Adipose tissue (tissue), 3 donors: ENCODE data around the gene ZNF467. TPM values are rescaled to one million over a fixed set of nuclear protein-coding genes. Genes with fewer than 3 reads are reported as not detected.

Experiments
- H3K27ac ChIP-seq: one replicate; pipeline ENCODE4 v1.5.1; 2013; ENCODE audit warnings: low read depth, low read length
- WGBS, 3 donors: extraction: QIAGEN DNeasy Blood & Tissue Kit; methylation state at CpG; one replicate each; pipeline ENCODE4 v1.1.7; 2013; 5-methylcytosine and 5-hydroxymethylcytosine counted together
- polyA plus RNA-seq, 3 donors: library from polyadenylated mRNA; stranded (reverse); fragments of 200-250 nt; gene quantifications; one replicate each; pipeline ENCODE4 v1.2.3, GENCODE V29; 2013
- donor health status: healthy with polysubstance abuse.
- donor health status: Bipolar disorder and iron deficiency.
- donor health status: healthy.

Gene ZNF467
- polyA plus RNA-seq, 3 donors = 6.2 to 17.1 (median 16.9) TPM

DNA sequence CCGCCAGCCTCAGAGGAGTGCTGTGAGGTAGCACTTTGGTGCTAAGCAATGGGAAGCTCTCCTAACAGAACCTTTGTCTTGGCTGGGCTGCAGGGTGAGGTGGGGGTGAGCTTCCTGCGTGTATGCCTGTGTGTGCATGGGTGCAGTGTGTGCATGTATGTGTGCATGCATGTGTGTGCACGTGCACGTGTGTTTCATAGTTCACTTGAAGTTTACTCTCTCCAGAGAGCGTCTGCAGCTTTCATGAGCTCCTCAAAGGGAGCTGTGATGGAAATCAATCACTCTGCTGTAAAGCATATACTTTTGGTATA, 4.9 kb upstream of the ZNF467 start:
- WGBS, 3 donors = 57 to 70% (median 67%) methylated on average over 5 of the region's 5 CpGs
- no peak overlapping the region for H3K27ac ChIP-seq

DNA sequence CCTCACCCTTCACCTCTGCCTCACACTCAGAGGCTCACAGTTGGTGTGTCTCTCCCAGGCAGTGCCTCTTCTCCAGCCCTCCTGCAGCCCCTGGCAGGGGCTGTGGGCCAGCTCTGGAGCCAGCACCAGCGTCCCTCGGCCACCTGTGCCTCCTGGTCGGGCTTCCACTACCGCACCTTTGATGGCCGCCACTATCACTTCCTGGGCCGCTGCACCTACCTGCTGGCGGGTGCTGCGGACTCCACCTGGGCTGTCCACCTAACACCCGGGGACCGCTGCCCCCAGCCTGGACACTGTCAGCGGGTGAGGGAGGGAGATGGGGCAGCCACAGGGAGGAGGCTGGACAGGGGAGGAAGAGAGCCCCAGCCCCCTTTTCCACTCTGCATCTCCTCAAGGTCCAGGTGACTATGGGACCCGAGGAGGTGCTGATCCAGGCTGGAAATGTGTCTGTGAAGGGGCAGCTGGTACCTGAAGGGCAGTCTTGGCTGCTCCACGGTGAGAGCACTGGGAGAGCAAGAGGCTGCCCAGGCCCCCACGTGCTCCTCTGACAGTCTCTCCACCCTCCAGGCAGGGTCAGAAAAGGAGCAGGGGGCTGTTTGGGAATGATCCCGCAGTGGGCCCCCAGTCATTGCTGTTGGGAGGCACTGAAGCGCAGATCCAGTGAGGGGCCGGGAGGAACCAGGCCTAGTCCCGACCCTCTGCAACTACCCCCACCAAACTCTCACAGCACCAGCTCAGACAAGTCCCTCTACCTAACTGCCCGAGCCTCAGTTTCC, 4.4 kb upstream of the ZNF467 start:
- WGBS, 3 donors = 61 to 83% (median 81%) methylated on average over 19 of the region's 19 CpGs
- no peak overlapping the region for H3K27ac ChIP-seq

- WGBS, 3 donors = 64 to 76% (median 68%) methylated on average over 13 of the region's 13 CpGs
- no peak overlapping the region for H3K27ac ChIP-seq
These were observed 3.5 kb upstream of the ZNF467 start for GRCh38 chr7:149776848-149777407.

DNA sequence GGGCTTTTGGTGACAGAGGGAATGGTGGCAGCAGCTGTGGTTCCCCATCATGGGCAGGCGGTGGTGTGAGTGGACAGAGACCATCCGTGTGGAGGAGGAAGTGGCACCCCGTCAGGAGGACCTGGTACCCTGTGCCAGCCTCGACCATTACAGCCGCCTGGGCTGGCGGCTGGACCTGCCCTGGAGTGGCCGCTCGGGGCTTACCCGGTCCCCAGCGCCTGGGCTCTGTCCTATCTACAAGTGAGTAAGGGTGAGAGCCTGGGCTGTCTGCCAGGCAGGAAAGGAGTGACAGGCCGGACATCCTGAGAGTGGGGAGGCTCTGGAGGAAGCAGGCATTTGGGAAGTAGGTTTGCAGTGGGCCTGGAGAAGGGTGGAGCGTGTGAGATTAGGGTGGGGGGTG, 2.9 kb upstream of the ZNF467 start:
- WGBS, 3 donors = 8 to 13% (median 9%) methylated on average over 11 to 12 of the region's 12 CpGs
- H3K27ac ChIP-seq = no peak overlapping the region

DNA sequence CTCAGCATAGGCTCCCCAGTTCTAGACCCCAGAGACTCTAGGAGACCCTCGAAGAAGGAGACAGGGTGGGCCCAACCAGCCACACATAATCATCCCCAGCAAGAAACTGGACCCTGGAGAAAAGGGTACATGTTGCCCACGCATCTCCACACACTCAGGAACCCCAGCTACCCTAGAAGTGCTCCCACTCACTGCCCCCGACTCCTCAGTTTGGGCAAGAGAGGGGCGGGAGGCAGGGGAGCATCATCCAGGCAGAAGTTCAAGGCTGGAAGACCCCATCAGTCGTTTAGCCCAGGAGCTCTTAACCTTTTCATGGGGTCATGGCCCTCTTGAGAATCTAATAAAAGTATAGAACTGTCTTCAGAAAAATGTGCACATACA, 1.8 kb upstream of the ZNF467 start:
- WGBS, 3 donors = 53 to 63% (median 63%) methylated on average over 5 of the region's 5 CpGs
- no peak overlapping the region for H3K27ac ChIP-seq

GRCh38 chr7:149774237-149775175, 1.1 kb upstream of the ZNF467 start:
- 36 to 49% (median 38%) methylated on average over 27 of the region's 27 CpGs for WGBS, 3 donors
- no peak overlapping the region for H3K27ac ChIP-seq

- 1% methylated on average over 43 to 55 of the region's 55 CpGs for WGBS, 3 donors
- no peak overlapping the region for H3K27ac ChIP-seq
These were observed 393 bp downstream of the ZNF467 start for GRCh38 chr7:149772956-149773434.

DNA sequence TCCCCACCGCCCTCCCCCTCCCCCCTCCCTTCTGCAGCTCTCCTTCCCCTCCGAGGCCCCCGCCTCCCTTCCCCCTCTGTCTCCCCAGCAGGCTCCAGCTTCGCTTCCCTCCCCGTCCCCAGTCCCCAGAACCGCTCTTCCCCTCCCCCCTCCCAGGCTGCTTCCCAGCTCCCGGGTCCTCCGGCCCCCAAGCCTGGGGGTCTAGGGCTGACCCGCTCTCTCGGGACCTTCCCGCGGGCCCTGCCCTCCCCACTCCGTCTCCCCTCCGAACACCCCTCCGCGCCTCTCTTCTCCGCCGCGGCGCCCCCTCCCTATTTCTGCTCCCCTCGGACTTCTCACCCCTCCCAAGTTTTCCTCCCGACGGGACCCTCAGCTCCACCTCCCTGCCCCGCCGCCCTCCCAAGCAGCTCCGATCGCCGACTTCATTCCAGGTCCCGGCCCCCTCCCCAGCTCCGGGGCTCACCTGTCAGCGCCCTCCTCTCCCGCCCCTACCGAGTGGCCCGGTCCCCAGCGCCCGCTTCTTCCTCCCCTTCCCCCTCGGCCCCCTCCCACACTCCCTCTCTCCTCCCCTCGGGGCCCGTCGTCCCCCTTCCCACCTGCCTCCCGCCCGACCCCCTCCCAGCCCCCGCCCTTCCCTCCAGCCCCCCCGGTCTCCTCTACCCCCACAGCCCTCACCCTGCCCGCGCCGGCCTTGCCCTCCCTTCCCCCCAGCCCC, 990 bp downstream of the ZNF467 start:
- no peak overlapping the region for H3K27ac ChIP-seq
- WGBS, 3 donors = 1 to 3% (median 2%) methylated on average over 36 to 47 of the region's 47 CpGs

DNA sequence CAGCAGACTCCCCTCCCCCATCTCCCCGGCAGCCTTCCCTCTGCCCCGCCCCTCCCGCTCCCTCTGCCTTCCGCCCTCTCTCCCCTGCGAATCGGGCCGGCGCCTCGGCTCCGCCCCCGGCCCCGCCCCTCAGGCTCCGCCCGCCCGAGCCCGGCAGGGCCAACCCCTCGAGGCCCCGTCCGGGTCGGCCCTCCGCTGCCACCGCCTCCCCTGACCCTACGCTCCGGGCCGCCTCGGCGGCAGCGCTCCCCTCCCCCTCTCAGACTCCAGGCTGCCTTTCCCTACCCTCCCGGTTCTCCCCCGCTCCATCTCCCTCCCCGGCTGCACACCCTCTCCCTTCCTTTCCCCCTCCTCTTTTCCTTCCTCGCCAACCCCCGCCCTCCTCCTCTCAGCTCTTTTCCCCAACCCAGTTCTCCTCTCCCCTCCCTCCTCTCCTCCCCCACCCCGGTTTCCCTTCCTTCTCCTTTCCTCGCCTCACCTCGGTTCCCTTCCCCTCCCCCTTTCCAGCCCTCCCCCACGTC, 1.6 kb downstream of the ZNF467 start:
- WGBS, 3 donors = 2 to 3% (median 2%) methylated on average over 12 to 33 of the region's 37 CpGs
- no peak overlapping the region for H3K27ac ChIP-seq

DNA sequence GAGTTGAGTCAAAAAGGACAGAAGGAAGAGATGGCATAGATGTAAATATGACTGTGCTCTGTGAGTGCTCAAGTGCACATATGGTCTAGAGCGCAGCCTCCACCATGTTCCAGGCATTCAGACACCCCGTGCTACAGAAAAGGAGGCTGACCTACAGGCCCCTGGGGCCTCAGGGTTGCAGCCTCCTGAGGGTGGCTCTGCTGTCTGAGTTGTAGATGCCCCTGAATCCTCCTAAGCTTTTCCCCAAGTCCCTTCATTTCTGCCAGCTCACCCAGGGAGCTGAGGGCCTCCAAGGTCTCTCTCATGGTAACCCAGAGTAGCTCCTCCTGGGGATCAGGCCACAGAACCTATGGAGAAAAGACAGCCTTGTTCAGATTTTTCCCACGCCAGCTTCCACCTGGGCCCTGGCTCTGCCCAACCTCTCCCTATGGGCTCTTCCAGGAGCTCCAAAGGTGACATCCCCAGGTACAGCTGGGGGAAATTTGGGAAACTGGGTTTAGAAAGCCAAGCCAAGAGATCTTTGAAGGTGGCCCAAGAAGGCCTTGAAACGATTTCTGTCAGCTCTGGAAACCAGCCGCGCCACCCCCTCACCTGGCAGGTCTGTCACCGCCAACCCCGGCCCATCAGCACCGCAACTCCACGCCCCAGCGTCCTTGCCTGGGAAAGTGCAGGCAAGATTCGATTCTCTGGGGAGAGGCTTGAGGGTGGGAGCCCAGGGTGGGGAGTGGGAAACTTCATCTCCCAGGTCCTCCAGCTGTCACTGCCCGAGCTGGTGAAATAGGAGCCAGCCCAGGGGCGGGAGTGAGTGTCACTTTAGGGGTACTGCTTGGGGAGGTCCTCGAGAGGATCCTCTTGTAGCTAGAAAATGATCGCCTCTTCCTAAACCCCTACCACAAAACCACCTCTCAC, 2.4 kb downstream of the ZNF467 start:
- H3K27ac ChIP-seq = no peak overlapping the region
- WGBS, 3 donors = 26 to 51% (median 51%) methylated on average over 16 of the region's 16 CpGs

DNA sequence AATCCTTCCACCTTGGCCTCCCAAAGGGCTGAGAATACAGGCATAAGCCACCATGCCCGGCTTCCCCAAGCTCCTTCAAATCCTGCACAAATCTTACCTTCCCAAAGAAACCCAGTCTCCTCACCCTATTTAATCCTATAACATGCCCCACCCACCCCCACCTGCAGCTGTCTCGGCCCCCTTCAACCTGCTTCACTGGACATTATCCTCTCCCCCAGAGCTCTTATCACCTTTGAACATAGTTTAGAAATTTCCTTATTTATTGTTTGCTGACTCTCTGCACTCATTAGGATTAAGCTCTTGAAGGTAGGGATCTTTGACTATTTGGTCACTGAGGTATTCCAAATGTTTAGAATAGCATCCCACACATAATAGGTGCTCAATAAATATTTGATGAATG, 3.5 kb downstream of the ZNF467 start:
- WGBS, 3 donors = 94 to 100% (median 95%) methylated on average over 2 of the region's 2 CpGs

DNA sequence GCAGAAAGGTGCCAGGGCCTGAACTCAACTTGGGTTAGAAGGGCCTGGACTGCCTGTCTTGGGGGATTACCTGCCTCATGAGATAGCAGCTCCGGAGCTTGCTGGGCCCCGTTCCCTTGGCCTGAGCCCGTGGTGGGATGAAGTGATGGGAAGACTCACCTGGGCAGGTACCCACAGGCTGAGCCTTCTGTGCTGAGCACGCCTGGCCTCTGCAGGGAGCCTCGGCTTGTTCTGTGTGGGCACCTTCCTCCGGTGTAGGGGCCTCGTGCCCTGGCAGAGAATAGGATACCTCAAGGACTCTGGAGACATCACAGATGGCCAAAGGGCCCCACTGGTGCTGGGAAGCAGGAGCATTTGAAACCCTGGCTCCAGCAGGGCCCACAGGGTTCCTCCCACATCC, 4.5 kb downstream of the ZNF467 start:
- WGBS, 3 donors = 91 to 94% (median 91%) methylated on average over 7 of the region's 7 CpGs
- H3K27ac ChIP-seq = no peak overlapping the region

More for the DNA sequence above, 3.5 kb downstream of the ZNF467 start:
- no peak overlapping the region for H3K27ac ChIP-seq

DNA sequence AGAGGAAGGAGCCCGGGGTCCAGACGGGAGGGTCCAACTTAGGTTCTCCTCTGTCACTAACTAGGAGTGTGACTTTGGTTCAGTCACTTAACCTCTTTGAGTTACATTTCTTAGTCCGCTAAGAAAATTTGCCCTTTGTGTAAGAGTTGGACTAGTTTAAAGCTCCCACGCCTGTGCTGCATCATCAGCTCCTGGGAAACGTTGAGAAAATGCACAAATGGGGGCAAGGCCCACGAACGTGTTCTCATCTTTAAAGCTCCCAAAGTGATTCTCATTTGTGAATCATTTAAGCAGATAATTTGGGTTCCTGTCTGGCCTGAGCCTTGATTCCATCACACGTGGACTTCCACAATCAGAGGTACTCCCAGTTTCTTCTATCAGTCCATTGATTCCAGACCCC, 6.3 kb downstream of the ZNF467 start:
- WGBS, 3 donors = 88 to 92% (median 91%) methylated on average over 8 of the region's 8 CpGs
- H3K27ac ChIP-seq = no peak overlapping the region

DNA sequence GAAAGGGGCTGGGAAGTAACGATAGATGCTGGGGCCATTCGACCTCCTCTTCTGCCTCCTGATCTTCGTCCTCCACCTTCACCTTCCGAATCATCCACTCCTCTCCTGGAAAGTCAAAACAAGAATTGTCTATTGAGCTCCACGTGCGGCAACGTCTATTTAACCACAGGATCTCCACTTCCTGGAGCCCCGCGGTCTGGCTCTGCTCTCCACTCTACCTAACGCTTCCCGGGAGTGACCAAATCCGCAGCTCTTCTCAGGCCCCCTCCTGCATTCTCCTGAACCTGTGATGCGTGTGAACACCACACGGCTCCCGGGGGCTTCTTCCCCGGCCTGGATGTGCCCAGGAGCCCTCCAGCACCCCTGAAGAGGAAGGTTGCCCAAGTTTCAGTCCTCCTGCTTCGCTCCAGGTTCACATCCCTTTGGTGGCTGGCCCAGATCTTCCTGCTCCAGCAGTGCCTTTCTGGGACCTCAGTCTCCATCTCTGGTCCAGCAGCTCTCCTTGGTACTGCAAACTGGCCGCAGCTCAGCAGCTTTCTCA, 7.2 kb downstream of the ZNF467 start:
- 84 to 96% (median 87%) methylated on average over 18 of the region's 18 CpGs for WGBS, 3 donors
- no peak overlapping the region for H3K27ac ChIP-seq

GRCh38 chr7:149765399-149766121, 7.8 kb downstream of the ZNF467 start:
- 88 to 92% (median 89%) methylated on average over 71 to 76 of the region's 76 CpGs for WGBS, 3 donors
- no peak overlapping the region for H3K27ac ChIP-seq
